ENCODE measurements around the gene P2RY4. TPM values are rescaled to one million over a fixed set of nuclear protein-coding genes. Genes with fewer than 3 reads are reported as not detected.

Gene P2RY4
- total RNA-seq, 1 donor from 2014 or later: not detected

- H3K9me3 Mint-ChIP-seq: no peaks in the 10 kb centered on the region
- no peak overlapping the region for H3K4me3 Mint-ChIP-seq
- DNase-seq: no peak
- intact Hi-C loops (cut with micrococcal nuclease): no loop called here
- no peaks in the 10 kb centered on the region for H3K27me3 Mint-ChIP-seq
- no peak overlapping the region for H3K27ac Mint-ChIP-seq
- no peaks in the 10 kb centered on the region for H3K4me1 Mint-ChIP-seq
- ChIA-PET CTCF (no interaction called here), POLR2A (no interaction called here)
- no peak for ATAC-seq (ENCODE audit: low read depth)
- no peaks in the 10 kb centered on the region for H3K36me3 Mint-ChIP-seq (ENCODE audit: low read depth)
- no peak for TF ChIP-seq CTCF (IDR thresholded peaks at IDR 0.05)
Observed at GRCh38 chrX:70264784-70265183, 4.8 kb upstream of the P2RY4 start.

DNA sequence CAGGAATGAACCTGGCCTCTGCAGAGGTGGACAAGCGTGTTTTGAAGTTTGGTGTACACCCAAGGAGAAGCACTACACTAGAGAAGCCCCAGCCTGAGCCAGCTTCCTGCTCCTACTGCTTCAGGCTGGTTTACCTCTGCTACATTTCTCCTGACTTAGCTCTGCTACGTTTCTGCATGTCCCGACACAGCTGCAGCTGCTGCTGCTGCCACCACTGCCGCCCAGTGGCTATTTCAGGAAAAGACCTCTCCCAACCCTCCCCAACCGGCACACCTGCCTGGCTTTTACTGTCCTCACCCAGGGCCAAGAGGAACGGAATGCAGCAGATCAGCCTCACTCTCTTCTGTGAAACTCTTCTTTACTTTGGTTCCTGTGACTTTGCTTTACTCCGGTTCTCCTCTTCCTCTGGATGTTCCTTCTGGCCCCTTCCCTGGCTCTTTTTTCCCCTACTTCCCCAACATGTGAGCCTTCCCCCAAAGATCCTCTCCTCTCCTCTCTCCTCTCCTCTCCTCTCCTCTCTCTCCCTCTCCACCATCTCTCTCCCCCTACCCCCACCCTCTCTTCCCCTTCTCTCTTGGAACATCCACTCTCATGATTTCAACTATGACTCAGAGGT lies 3.1 kb upstream of the P2RY4 start:
- POLR2A ChIA-PET: no interaction called here
- no peak for TF ChIP-seq CTCF (IDR thresholded peaks at IDR 0.05)
- CTCF ChIA-PET: interaction anchor here (1.6 kb wide), 1 partner anchor 171 kb away, joined by 3 read pairs; no protein-coding TSS in a partner anchor
- no peaks in the 10 kb centered on the region for H3K9me3 Mint-ChIP-seq
- intact Hi-C loops (cut with micrococcal nuclease): loop anchor here (1.0 kb wide), 1 partner anchor 170 kb away; no protein-coding TSS in a partner anchor
- no peak overlapping the region for H3K27ac Mint-ChIP-seq
- no peaks in the 10 kb centered on the region for H3K4me1 Mint-ChIP-seq
- no peak overlapping the region for H3K4me3 Mint-ChIP-seq
- H3K27me3 Mint-ChIP-seq: no peaks in the 10 kb centered on the region
- no peak for ATAC-seq (ENCODE audit: low read depth)
- H3K36me3 Mint-ChIP-seq (ENCODE audit: low read depth): no peaks in the 10 kb centered on the region
- no peak for DNase-seq

DNA sequence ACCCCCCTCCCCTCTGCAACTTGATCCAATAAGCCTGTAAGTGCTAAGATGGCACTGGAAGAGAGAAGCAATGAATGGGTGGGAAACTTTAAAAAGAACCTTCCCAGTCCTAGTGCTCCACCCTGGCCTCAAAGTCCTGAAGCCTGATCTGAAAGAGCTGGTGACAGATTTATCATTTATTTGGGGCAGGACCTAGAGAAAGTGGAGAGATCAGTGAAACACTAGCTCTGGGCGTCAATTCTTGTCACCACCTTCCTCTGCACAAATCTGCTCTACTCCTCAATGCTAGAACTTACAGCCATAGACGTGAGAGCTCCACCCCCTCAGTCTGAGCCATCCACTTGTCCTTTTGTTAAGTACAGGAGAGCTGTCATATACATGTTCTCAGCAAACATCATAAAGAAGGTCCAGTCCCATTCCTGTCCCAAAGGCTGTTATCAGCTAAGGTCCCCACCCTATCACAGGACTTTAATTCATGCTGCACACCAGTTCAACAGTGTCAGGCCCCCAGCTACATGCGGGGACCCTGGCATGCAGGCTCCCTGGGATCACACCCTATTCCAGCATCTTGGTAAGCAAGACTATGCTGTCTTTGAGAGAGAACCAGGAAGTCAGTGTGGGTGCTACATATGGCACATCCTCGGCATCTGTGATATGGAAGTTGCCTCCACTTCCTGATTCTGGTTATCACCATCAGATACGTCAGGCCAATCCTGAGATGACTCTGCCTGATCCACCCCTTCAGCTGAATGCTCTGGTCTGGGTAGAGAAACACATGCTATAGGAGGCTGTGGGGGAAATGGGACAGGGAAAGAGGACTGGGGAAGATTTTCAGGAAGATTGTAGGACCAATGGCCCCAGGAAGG lies 2.3 kb downstream of the P2RY4 start:
- Mint-ChIP-seq H3K27me3 (no peaks in the 10 kb centered on the region), H3K4me1 (no peaks in the 10 kb centered on the region), H3K9me3 (no peaks in the 10 kb centered on the region), H3K36me3 (ENCODE audit: low read depth) (no peaks in the 10 kb centered on the region), H3K4me3 (no peak overlapping the region), H3K27ac (no peak overlapping the region)
- no peak for DNase-seq
- intact Hi-C loops (cut with micrococcal nuclease): no loop called here
- no peak for ATAC-seq (ENCODE audit: low read depth)
- ChIA-PET CTCF (no interaction called here), POLR2A (no interaction called here)
- no peak for TF ChIP-seq CTCF (IDR thresholded peaks at IDR 0.05)

- POLR2A ChIA-PET: no interaction called here
Observed at GRCh38 chrX:70255452-70255851, 4.6 kb downstream of the P2RY4 start.

More at GRCh38 chrX:70255452-70255851, 4.6 kb downstream of the P2RY4 start:
- no peaks in the 10 kb centered on the region for H3K36me3 Mint-ChIP-seq (ENCODE audit: low read depth)
- no peak overlapping the region for H3K4me3 Mint-ChIP-seq
- no peaks in the 10 kb centered on the region for H3K9me3 Mint-ChIP-seq
- TF ChIP-seq CTCF (IDR thresholded peaks at IDR 0.05): no peak
- no peaks in the 10 kb centered on the region for H3K27me3 Mint-ChIP-seq
- no peak overlapping the region for H3K27ac Mint-ChIP-seq
- ATAC-seq (ENCODE audit: low read depth) (no peak), DNase-seq (no peak)
- intact Hi-C loops (cut with micrococcal nuclease): no loop called here
- H3K4me1 Mint-ChIP-seq: no peaks in the 10 kb centered on the region
- CTCF ChIA-PET: no interaction called here
